Measurements from ENCODE around the gene PTPRU. TPM values are rescaled to one million over a fixed set of nuclear protein-coding genes. Genes with fewer than 3 reads are reported as not detected.
A peak's percentile ranks its signal among the peaks of the same experiment; 100 is the strongest.

Gene PTPRU
- polyA plus RNA-seq, 1 of the 3 experiments (the other 2 are of a cell fraction), result 3.5 TPM

DNA sequence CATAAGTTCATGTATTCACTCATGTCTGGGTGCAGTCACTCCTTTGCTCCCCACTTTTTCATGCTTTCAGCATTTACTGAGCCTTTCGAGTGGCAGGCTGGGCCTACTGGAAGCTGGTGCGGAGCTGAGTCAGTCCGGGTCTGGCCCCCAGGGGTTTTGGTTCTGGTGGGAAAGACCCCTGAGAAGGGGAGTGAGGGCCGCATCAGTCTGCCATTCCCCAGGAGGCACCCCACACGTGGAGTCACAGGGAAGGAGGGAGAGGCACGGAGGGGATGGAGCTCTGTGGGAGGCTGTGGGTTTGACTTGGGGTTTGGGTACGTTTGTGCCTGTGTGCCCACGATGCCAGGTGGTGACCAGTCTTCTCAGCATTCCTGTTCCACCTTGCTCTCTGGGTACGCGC lies 87.9 kb downstream of the PTPRU start (continued):
- no peak for TF ChIP-seq RCOR1 (IDR thresholded peaks at IDR 0.05; ENCODE audit: low read length)
- no peak for TF ChIP-seq RAD21 (IDR thresholded peaks at IDR 0.05; ENCODE audit: low read length)
- TF ChIP-seq, protein P1, sequence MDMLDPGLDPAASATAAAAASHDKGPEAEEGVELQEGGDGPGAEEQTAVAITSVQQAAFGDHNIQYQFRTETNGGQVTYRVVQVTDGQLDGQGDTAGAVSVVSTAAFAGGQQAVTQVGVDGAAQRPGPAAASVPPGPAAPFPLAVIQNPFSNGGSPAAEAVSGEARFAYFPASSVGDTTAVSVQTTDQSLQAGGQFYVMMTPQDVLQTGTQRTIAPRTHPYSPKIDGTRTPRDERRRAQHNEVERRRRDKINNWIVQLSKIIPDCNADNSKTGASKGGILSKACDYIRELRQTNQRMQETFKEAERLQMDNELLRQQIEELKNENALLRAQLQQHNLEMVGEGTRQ (IDR thresholded peaks at IDR 0.05; ENCODE audit: borderline replicate concordance, low read depth, low read length), result no peak
- TF ChIP-seq, protein P2, sequence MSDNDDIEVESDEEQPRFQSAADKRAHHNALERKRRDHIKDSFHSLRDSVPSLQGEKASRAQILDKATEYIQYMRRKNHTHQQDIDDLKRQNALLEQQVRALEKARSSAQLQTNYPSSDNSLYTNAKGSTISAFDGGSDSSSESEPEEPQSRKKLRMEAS (IDR thresholded peaks at IDR 0.05; ENCODE audit: low read depth), result no peak
- no peak for TF ChIP-seq CHD2 (IDR thresholded peaks at IDR 0.05; ENCODE audit: low read length, partially characterized antibody)
- no peak for TF ChIP-seq RFX5 (IDR thresholded peaks at IDR 0.05; ENCODE audit: low read length)
- TF ChIP-seq, protein P3, sequence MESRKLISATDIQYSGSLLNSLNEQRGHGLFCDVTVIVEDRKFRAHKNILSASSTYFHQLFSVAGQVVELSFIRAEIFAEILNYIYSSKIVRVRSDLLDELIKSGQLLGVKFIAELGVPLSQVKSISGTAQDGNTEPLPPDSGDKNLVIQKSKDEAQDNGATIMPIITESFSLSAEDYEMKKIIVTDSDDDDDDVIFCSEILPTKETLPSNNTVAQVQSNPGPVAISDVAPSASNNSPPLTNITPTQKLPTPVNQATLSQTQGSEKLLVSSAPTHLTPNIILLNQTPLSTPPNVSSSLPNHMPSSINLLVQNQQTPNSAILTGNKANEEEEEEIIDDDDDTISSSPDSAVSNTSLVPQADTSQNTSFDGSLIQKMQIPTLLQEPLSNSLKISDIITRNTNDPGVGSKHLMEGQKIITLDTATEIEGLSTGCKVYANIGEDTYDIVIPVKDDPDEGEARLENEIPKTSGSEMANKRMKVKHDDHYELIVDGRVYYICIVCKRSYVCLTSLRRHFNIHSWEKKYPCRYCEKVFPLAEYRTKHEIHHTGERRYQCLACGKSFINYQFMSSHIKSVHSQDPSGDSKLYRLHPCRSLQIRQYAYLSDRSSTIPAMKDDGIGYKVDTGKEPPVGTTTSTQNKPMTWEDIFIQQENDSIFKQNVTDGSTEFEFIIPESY (IDR thresholded peaks at IDR 0.05; ENCODE audit: borderline replicate concordance, low read depth), result no peak
- TF ChIP-seq FOXJ3 (CRISPR knock-in tag; IDR thresholded peaks at IDR 0.05), result no peak
- TF ChIP-seq ELF1 (IDR thresholded peaks at IDR 0.05), result no peak
- no peak for TF ChIP-seq FOSL2 (IDR thresholded peaks at IDR 0.05; ENCODE audit: borderline replicate concordance, low read depth)

DNA sequence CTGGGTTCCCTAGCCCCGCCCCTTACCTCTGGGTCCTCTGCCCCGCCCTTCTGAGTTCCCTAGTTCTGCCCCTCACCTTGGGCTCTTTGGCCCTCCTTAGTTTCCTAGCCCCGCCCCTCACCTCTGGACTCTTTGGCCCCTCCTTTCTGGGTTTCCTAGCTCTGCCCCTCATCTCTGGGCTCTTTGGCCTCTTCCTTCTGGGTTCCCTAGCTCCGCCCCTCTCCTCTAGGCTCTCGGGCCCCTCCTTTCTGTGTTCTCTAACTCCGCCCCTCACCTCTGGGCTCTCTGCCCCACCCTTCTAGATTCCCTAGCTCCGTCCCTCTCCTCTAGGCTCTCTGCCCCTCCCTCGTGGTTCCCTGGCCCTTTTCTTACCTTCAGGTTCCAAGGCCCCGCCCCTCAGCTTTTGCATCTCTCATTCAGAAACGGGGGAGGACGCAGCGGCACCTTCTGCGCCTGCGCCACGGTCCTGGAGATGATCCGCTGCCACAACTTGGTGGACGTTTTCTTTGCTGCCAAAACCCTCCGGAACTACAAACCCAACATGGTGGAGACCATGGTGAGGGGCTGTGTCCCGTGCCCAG lies 88.5 kb downstream of the PTPRU start:
- Histone ChIP-seq H2AFZ (ENCODE audit: low read depth) (no peak overlapping the region), H3K79me2 (ENCODE audit: insufficient read depth) (no peaks in the 10 kb centered on the region), H3K4me3 (ENCODE audit: low read depth in 2 of 2, low read length in 1 of 2) (no peak overlapping the region), H3F3A (replicated peaks; ENCODE audit: insufficient read depth) (no peaks in the 10 kb centered on the region), H3K27ac (ENCODE audit: low read depth in 2 of 2, low read length in 1 of 2) (peak overlapping the region in 1 of 2 experiments; percentile 50; a peak in 1 of 4 replicates), H3K9me2 (no peaks in the 10 kb centered on the region), H4K20me1 (ENCODE audit: insufficient read depth) (no peaks in the 10 kb centered on the region), H3K36me3 (replicated peaks in 1 of 2; ENCODE audit: control insufficient read depth in 1 of 2, insufficient read depth in 2 of 2, low read length in 1 of 2) (no peaks in the 10 kb centered on the region), H3K27me3 (ENCODE audit: insufficient read depth) (no peaks in the 10 kb centered on the region), H3K4me2 (no peak overlapping the region), H3K9ac (no peak overlapping the region), H3K9me3 (no peaks in the 10 kb centered on the region), H3K4me1 (ENCODE audit: control insufficient read depth in 1 of 2, insufficient read depth in 2 of 2, low read depth in 1 of 2, low read length in 1 of 2) (peaks cover 0 to 15% of the 10 kb centered on the region in 2 experiments; a peak in 1 of 4 replicates)
- WGBS (ENCODE audit: low lambda C conversion rate), result 81% methylated on average over 19 of the region's 19 CpGs
- ChIA-PET POLR2A (no interaction called here), CTCF (no interaction called here)
- TF ChIP-seq, protein P4, sequence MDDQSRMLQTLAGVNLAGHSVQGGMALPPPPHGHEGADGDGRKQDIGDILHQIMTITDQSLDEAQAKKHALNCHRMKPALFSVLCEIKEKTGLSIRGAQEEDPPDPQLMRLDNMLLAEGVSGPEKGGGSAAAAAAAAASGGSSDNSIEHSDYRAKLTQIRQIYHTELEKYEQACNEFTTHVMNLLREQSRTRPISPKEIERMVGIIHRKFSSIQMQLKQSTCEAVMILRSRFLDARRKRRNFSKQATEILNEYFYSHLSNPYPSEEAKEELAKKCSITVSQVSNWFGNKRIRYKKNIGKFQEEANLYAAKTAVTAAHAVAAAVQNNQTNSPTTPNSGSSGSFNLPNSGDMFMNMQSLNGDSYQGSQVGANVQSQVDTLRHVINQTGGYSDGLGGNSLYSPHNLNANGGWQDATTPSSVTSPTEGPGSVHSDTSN (IDR thresholded peaks at IDR 0.05), result no peak
- no peak for TF ChIP-seq FOXM1 (IDR thresholded peaks at IDR 0.05; ENCODE audit: low read depth)
- no peak for TF ChIP-seq SMC3 (IDR thresholded peaks at IDR 0.05; ENCODE audit: low read depth, low read length)
- TF ChIP-seq TCF12 (IDR thresholded peaks at IDR 0.05), result no peak
- TF ChIP-seq, protein P2 (IDR thresholded peaks at IDR 0.05; ENCODE audit: low read depth), result no peak
- TF ChIP-seq, protein P3 (IDR thresholded peaks at IDR 0.05; ENCODE audit: borderline replicate concordance, low read depth), result no peak
- TF ChIP-seq, protein P5, sequence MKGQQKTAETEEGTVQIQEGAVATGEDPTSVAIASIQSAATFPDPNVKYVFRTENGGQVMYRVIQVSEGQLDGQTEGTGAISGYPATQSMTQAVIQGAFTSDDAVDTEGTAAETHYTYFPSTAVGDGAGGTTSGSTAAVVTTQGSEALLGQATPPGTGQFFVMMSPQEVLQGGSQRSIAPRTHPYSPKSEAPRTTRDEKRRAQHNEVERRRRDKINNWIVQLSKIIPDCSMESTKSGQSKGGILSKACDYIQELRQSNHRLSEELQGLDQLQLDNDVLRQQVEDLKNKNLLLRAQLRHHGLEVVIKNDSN (IDR thresholded peaks at IDR 0.05; ENCODE audit: borderline replicate concordance, low read depth), result no peak
- no peak for TF ChIP-seq RXRA (IDR thresholded peaks at IDR 0.05; ENCODE audit: borderline replicate concordance, low read depth)
- no peak for TF ChIP-seq CHD2 (IDR thresholded peaks at IDR 0.05; ENCODE audit: low read length, partially characterized antibody)
- TF ChIP-seq GABPA (IDR thresholded peaks at IDR 0.05; ENCODE audit: low read depth), result no peak
- TF ChIP-seq SIN3A (IDR thresholded peaks at IDR 0.05; ENCODE audit: borderline replicate concordance, low read depth, low read length), result no peak
- DNase-seq, result no peak

Measured in SK-N-SH (cell line).